Ovary (tissue), 9 donors: ENCODE results near the gene MAP3K7. TPM values are rescaled to one million over a fixed set of nuclear protein-coding genes. Genes with fewer than 3 reads are reported as not detected.

Source experiments
- DNase-seq, 5 donors: peaks; one replicate each; pipeline ENCODE4 v3.0.0-alpha.2; 2019 to 2020
- H3K27ac ChIP-seq, 2 donors: fragments of 200-600 bp; one replicate each; pipeline versions ENCODE4 v1.5.1 to v1.8.0; 2019 to 2022
- H3K27me3 ChIP-seq: fragments of 200-600 bp; one replicate; pipeline ENCODE4 v1.8.0; 2022
- H3K36me3 ChIP-seq: fragments of 200-600 bp; sonication (generic); one replicate; pipeline ENCODE4 v1.5.1; 2019
- H3K4me1 ChIP-seq: one replicate; pipeline ENCODE4 v1.8.1; 2013; ENCODE audit warnings: mild to moderate bottlenecking, moderate library complexity; ENCODE audit not compliant: insufficient read depth
- H3K4me3 ChIP-seq: fragments of 200-600 bp; sonication (generic); one replicate; pipeline ENCODE4 v1.5.1; 2017
- H3K9me3 ChIP-seq, 2 donors: fragments of 200-600 bp in 1 of 2; sonication (generic) in 1 of 2; one replicate each; pipeline versions ENCODE4 v1.5.1 to v1.8.1; 2013 to 2019; ENCODE audit warnings: mild to moderate bottlenecking in 1 of 2, moderate library complexity in 1 of 2
- EP300 ChIP-seq: sonication (generic); formaldehyde crosslinking; IDR thresholded peaks from one replicate; pipeline ENCODE4 v1.6.1; 2017; ENCODE audit warnings: antibody characterized with exemption
- POLR2A ChIP-seq: fragments of 450-650 bp; IDR thresholded peaks from one replicate; pipeline ENCODE4 v1.6.1; 2017; ENCODE audit warnings: antibody characterized with exemption, mild to moderate bottlenecking, moderate library complexity
- WGBS, 3 donors: extraction: QIAGEN DNeasy Blood & Tissue Kit in 1 of 3; methylation state at CpG; one replicate each; pipeline versions ENCODE4 v1.1.5 to v1.1.7; 2013 to 2017; 5-methylcytosine and 5-hydroxymethylcytosine counted together
- intact Hi-C, 4 donors: fragments of 100-400 bp; cut with DNase I; formaldehyde crosslinking; loops; one replicate each; pipeline versions ENCODE4 v1.11.0 to v1.15.1; 2022 to 2023
- polyA plus RNA-seq, 2 donors: library from polyadenylated mRNA; stranded (reverse); fragments of 200-250 nt in 1 of 2; fragments of 350-450 nt in 1 of 2; fragmentation: Illumina TruSeq in 1 of 2; extraction: RNeasy Lipid Tissue Mini Kit (QIAGEN cat#74804) in 1 of 2; gene quantifications; one replicate each; pipeline ENCODE4 v1.2.3, GENCODE V29; 2013 to 2014
- total RNA-seq, 7 donors: library from RNA; depleted of rRNA in 2 of 7; stranded (reverse); fragments of >200 nt in 2 of 7; fragmentation: NEBNext Ultra II Directional in 3 of 7; extraction: Animal tissue kit (Norgen Biotek cat#: 25700) in 3 of 7; gene quantifications; one replicate each; pipeline versions ENCODE4 v1.1.0 to v1.2.4, GENCODE V29; 2016 to 2023
- TF ChIP-seq, protein P1 (sequence below), 3 donors: fragments of 450-650 bp in 2 of 3; fragments of 200-600 bp in 1 of 3; IDR thresholded peaks; one replicate each; pipeline versions ENCODE4 v1.5.1 to v1.8.0; 2016 to 2022; ENCODE audit warnings: antibody characterized with exemption in 3 of 3, mild to moderate bottlenecking in 1 of 3
- donor health status: DM: no; HTN: no; CAD: no; lungs with moderate emphysema.
- donor health status: DM: no; HTN: no; CAD: no.
- donor health status: Bipolar disorder and iron deficiency.
- donor health status: DM: yes; HTN: yes; CAD: no.
- donor health status: DM: no; HTN: no; CAD: no.
- donor health status: DM: yes; HTN: yes; CAD: no.

The MAP3K7 gene
- total and polyA plus RNA-seq, 9 donors: 14.1 to 30.5 (median 24.9) TPM

DNA sequence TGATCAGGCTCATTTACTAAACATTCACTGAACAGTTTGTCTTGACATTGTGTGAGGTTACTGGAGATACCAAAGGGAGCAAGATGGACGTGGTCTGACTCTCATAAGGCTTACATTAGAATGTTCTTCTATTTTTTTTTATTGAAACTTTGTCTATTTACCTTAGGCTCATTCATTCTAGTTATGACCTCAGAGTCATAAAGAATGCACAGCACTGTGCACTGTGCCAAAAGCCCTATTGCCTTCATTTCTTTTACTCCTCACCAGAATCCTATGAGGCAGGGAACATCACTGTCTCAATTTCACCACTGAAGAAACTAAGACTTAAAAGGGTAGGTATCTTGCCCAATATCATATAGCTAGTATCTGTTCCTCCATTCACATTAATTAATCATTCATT is 94.5 kb downstream of the MAP3K7 start:
- H3K4me1 ChIP-seq: no peaks in the 10 kb centered on the region
- DNase-seq: no peak
- H3K36me3 ChIP-seq: no peaks in the 10 kb centered on the region
- no peaks in the 10 kb centered on the region for H3K9me3 ChIP-seq
- H3K27ac ChIP-seq: no peak overlapping the region
- TF ChIP-seq POLR2A: no peak
- no peak for TF ChIP-seq EP300
- TF ChIP-seq, protein P1, sequence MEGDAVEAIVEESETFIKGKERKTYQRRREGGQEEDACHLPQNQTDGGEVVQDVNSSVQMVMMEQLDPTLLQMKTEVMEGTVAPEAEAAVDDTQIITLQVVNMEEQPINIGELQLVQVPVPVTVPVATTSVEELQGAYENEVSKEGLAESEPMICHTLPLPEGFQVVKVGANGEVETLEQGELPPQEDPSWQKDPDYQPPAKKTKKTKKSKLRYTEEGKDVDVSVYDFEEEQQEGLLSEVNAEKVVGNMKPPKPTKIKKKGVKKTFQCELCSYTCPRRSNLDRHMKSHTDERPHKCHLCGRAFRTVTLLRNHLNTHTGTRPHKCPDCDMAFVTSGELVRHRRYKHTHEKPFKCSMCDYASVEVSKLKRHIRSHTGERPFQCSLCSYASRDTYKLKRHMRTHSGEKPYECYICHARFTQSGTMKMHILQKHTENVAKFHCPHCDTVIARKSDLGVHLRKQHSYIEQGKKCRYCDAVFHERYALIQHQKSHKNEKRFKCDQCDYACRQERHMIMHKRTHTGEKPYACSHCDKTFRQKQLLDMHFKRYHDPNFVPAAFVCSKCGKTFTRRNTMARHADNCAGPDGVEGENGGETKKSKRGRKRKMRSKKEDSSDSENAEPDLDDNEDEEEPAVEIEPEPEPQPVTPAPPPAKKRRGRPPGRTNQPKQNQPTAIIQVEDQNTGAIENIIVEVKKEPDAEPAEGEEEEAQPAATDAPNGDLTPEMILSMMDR (IDR thresholded peaks at IDR 0.05): no peak
- 69 to 87% (median 86%) methylated on average over 1 of the region's 1 CpG for WGBS, 3 donors
- no peaks in the 10 kb centered on the region for H3K27me3 ChIP-seq
- no peak overlapping the region for H3K4me3 ChIP-seq
- intact Hi-C loops: no loop called here

DNA sequence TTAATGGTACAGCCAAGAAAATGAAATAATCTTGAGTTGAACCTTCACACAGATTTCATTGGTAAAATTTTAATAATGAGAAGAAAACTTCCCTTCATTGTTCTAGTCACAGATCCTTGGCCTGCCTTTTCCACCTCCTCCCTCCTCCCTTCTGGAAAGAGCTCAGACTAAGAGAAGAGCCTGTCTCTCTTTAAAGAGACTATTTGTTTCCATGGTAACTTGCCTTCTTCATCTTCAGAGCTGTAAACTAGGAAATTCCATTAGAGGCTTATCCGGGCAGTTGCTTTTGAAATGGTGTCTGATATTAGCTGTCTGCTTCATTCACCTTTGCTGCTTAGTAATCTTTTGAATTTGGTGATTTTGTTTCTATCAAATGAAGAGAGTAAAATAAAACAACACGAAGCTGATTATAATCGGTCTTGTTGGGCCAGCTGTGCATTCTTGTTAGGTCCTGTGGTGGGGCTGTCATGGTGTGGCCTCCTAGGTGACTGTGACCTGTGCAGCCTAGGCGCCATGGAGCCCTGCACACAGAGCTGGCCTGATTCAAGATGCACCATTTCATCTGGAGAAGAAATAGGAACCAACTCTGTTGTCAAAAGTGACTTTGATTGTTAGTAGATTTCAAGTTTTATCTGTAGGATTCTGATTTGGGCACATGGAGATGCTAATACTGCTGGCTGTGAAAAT is 96.7 kb downstream of the MAP3K7 start:
- H3K4me1 ChIP-seq: no peaks in the 10 kb centered on the region
- no peak overlapping the region for H3K4me3 ChIP-seq
- 38 to 54% (median 45%) methylated on average over 4 of the region's 4 CpGs for WGBS, 3 donors
- intact Hi-C loops: no loop called here
- no peak overlapping the region for H3K27ac ChIP-seq
- no peaks in the 10 kb centered on the region for H3K9me3 ChIP-seq
- no peak for TF ChIP-seq POLR2A
- TF ChIP-seq, protein P1 (IDR thresholded peaks at IDR 0.05): no peak
- no peak for TF ChIP-seq EP300
- DNase-seq: no peak
- H3K36me3 ChIP-seq: no peaks in the 10 kb centered on the region
- H3K27me3 ChIP-seq: no peaks in the 10 kb centered on the region

DNA sequence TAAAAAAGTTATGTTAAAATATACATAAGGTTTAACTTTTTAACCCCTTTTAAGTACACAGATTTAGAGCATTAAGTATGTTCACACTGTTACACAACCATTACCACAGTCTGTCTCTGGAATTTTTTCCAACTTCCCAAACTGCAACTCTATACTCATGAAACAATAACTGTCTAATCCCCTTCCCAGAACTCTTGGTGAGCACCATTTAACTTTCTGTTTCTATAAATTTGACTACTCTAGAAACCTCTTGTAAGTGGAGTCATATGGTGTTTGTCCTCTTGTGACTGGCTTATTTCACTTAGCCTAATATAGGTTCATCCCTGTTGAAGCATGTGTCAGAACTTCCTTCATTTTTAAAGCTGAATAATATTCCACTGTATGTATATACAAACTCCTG is 98.1 kb downstream of the MAP3K7 start:
- intact Hi-C loops: no loop called here
- Histone ChIP-seq H3K9me3 (no peaks in the 10 kb centered on the region), H3K4me3 (no peak overlapping the region), H3K36me3 (no peaks in the 10 kb centered on the region), H3K27ac (no peak overlapping the region), H3K27me3 (no peaks in the 10 kb centered on the region), H3K4me1 (no peaks in the 10 kb centered on the region)
- TF ChIP-seq POLR2A (no peak), EP300 (no peak)
- TF ChIP-seq, protein P1 (IDR thresholded peaks at IDR 0.05): no peak
- no peak for DNase-seq

DNA sequence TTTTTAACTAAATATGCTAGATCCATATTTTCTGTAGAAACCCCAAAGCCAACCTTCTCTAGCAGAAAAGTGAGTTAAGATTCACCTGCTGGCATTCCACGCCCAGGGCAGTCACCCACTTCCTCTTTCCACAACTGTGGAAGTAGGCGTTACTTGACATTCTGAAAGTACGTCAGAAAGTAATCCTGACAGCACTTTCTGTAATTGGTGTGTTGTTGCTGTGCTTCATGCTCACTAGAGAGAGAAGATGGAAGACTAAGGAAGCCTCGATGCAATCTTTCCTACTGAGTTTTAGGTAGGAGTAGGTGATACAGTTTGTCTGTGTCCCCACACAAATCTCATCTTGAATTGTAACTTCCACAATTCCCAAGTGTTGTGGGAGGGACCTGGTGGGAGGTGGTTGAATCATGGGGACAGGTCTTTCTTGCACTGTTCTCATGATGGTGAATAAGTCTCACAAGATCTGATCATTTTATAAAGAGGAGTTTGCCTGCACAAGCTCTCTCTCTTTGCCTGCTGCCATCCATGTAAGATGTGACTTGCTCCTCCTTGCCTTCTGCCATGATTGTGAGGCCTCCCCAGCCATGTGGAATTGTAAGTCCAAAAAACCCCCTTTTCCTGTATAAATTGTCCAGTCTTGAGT is 101.1 kb downstream of the MAP3K7 start:
- H3K27me3 ChIP-seq: no peaks in the 10 kb centered on the region
- no peak overlapping the region for H3K27ac ChIP-seq
- no peak for DNase-seq
- H3K4me1 ChIP-seq: no peaks in the 10 kb centered on the region
- H3K36me3 ChIP-seq: no peaks in the 10 kb centered on the region
- H3K9me3 ChIP-seq: no peaks in the 10 kb centered on the region
- intact Hi-C loops: no loop called here
- no peak for TF ChIP-seq POLR2A
- no peak for TF ChIP-seq EP300
- TF ChIP-seq, protein P1 (IDR thresholded peaks at IDR 0.05): no peak
- 93 to 97% (median 94%) methylated on average over 4 of the region's 4 CpGs for WGBS, 3 donors
- H3K4me3 ChIP-seq: no peak overlapping the region
